HL-60 (cell line): ENCODE data around the gene KIAA0232.

Source experiments
- DNase-seq, 2 experiments: peaks; one replicate each; pipeline ENCODE4 v3.0.0-alpha.2; 2010 to 2020; ENCODE audit warnings: low read depth in 1 of 2, low spot score in 1 of 2
- H3K27ac ChIP-seq: fragments of 250-450 bp; sonication (Bioruptor Pico); replicated peaks from 2 replicates; pipeline ENCODE4 v1.5.1; 2020; ENCODE audit warnings: mild to moderate bottlenecking, moderate library complexity
- H3K27me3 ChIP-seq: fragments of 250-450 bp; sonication (Bioruptor Pico); 2 replicates; pipeline ENCODE4 v1.5.1; 2021; ENCODE audit warnings: mild to moderate bottlenecking, moderate library complexity; ENCODE audit not compliant: insufficient read depth, poor library complexity, severe bottlenecking
- H3K4me3 ChIP-seq: replicated peaks from 2 replicates; pipeline ENCODE4 v1.5.1; 2011; ENCODE audit warnings: mild to moderate bottlenecking, control low read depth, low read length; ENCODE audit not compliant: insufficient read depth
- GABPA ChIP-seq: IDR thresholded peaks from 2 replicates; pipeline ENCODE4 v1.6.1; 2012; ENCODE audit warnings: low read depth
- POLR2AphosphoS5 ChIP-seq: IDR thresholded peaks from 2 replicates; pipeline ENCODE4 v1.6.1; 2012; ENCODE audit warnings: low read depth
- SPI1 ChIP-seq: IDR thresholded peaks from 2 replicates; pipeline ENCODE4 v1.6.1; 2012; ENCODE audit warnings: low read depth, mild to moderate bottlenecking, borderline replicate concordance
- TF ChIP-seq, protein P1 (sequence below): IDR thresholded peaks from one replicate; pipeline ENCODE4 v1.5.1; 2011; ENCODE audit warnings: low read length, control low read depth, inconsistent platforms; ENCODE audit not compliant: insufficient read depth
- TF ChIP-seq, protein P2 (sequence below): IDR thresholded peaks from 2 replicates; pipeline ENCODE4 v1.6.1; 2012; ENCODE audit warnings: low read depth; ENCODE audit not compliant: insufficient replicate concordance

Gene KIAA0232

DNA sequence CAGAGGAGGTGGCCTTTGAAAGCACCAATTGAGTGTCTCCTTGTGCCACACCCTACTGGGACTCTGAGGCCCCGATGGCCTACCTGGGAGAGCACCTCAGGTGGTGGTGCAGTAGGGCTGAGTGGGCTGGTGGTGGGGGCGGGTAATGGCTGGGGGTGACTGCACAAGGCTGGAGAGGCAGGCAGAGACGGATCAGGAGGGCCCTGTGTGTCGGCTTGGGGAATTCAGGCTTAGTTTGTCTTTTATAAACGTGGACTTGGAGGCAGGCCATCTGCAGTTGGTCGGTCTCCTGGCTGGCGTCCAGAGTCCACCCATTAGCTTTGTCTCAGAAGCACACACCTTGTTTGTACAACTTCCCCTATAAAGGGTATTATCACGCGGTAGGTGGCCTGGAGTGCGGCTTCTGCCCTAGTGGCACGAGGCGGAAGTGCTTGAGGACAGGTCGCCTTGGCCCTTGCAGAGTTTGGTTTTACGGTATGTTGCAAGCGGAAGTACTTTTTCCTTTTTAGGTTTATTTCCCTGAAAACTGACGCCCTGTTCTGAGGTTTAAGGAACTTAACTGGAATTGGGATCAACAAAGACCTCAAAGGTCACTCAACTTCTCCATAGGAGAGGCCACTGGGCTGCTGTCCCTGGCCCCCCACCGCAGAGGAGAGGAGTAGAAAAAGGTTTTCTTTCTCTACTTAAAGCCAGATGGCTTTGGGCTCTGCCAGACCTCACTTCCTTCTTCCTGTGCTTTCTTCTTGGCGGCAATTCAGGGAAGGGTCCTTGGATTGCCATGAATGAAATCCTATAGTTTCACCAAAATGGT is 135.1 kb downstream of the KIAA0232 start:
- TF ChIP-seq, protein P1, sequence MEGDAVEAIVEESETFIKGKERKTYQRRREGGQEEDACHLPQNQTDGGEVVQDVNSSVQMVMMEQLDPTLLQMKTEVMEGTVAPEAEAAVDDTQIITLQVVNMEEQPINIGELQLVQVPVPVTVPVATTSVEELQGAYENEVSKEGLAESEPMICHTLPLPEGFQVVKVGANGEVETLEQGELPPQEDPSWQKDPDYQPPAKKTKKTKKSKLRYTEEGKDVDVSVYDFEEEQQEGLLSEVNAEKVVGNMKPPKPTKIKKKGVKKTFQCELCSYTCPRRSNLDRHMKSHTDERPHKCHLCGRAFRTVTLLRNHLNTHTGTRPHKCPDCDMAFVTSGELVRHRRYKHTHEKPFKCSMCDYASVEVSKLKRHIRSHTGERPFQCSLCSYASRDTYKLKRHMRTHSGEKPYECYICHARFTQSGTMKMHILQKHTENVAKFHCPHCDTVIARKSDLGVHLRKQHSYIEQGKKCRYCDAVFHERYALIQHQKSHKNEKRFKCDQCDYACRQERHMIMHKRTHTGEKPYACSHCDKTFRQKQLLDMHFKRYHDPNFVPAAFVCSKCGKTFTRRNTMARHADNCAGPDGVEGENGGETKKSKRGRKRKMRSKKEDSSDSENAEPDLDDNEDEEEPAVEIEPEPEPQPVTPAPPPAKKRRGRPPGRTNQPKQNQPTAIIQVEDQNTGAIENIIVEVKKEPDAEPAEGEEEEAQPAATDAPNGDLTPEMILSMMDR = peak; percentile 56
- TF ChIP-seq, protein P2, sequence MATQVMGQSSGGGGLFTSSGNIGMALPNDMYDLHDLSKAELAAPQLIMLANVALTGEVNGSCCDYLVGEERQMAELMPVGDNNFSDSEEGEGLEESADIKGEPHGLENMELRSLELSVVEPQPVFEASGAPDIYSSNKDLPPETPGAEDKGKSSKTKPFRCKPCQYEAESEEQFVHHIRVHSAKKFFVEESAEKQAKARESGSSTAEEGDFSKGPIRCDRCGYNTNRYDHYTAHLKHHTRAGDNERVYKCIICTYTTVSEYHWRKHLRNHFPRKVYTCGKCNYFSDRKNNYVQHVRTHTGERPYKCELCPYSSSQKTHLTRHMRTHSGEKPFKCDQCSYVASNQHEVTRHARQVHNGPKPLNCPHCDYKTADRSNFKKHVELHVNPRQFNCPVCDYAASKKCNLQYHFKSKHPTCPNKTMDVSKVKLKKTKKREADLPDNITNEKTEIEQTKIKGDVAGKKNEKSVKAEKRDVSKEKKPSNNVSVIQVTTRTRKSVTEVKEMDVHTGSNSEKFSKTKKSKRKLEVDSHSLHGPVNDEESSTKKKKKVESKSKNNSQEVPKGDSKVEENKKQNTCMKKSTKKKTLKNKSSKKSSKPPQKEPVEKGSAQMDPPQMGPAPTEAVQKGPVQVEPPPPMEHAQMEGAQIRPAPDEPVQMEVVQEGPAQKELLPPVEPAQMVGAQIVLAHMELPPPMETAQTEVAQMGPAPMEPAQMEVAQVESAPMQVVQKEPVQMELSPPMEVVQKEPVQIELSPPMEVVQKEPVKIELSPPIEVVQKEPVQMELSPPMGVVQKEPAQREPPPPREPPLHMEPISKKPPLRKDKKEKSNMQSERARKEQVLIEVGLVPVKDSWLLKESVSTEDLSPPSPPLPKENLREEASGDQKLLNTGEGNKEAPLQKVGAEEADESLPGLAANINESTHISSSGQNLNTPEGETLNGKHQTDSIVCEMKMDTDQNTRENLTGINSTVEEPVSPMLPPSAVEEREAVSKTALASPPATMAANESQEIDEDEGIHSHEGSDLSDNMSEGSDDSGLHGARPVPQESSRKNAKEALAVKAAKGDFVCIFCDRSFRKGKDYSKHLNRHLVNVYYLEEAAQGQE = no peak
- peak; percentile 63; the same call in 1 of the 2 replicates for TF ChIP-seq SPI1
- TF ChIP-seq POLR2AphosphoS5 = peak; percentile 60; the same call in 1 of the 2 replicates
- Histone ChIP-seq H3K27me3 (no peaks in the 10 kb centered on the region), H3K27ac (peak overlapping the region; percentile 64), H3K4me3 (no peak overlapping the region)
- peak; percentile 91 to 94 for DNase-seq

DNA sequence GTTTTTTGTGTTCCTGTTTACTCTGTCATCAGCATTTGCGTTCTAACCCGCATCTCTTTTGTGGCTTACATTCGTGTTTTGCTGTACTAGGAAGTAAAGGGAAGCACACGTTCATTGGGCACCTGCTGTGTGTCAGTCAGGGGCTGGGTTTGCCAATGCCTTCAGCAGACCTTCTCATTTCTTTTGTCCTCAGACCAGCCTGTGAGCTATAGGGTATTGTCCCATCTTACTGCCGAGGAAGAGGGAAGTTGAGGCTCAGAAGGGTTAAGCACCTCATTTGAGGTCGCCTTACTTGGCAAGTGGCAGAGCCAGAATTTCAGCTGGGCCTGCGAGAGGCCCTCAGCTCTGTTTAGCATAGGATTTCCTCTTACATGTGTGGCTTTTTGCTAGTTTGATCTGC is 135.8 kb downstream of the KIAA0232 start:
- H3K27me3 ChIP-seq = no peaks in the 10 kb centered on the region
- no peak overlapping the region for H3K4me3 ChIP-seq
- no peak for TF ChIP-seq GABPA
- TF ChIP-seq, protein P2 = no peak
- no peak for TF ChIP-seq SPI1
- TF ChIP-seq POLR2AphosphoS5 = no peak
- TF ChIP-seq, protein P1 = no peak
- peak in 1 of 2 experiments; percentile 73 for DNase-seq
- H3K27ac ChIP-seq = peak overlapping the region; percentile 64

DNA sequence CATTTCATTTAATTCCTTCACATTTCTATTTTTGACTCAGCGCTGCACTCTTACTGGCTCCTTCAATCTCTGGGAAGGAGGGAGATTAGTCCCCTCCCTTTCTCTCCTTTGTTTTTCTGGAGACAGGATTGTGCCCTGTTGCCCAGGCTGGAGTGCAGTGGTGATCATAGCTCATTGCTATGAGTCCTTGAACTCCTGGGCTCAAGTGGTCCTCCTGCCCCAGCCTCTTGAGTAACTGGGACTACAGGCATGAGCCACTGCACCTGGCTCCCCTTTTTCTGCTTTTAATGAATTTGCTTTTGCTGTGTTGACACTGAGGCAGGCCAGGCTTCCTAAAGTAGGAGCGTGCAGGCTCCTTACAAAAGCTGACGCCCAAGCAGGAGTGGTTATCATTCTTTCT is 137.6 kb downstream of the KIAA0232 start:
- Histone ChIP-seq H3K27me3 (no peaks in the 10 kb centered on the region), H3K27ac (no peak overlapping the region), H3K4me3 (no peak overlapping the region)
- DNase-seq = no peak
- TF ChIP-seq, protein P1 = no peak
- TF ChIP-seq SPI1 (no peak), GABPA (no peak), POLR2AphosphoS5 (no peak)
- TF ChIP-seq, protein P2 = no peak
